B cell (primary cell): ENCODE data around the gene TMEM225. TPM values are rescaled to one million over a fixed set of nuclear protein-coding genes. Genes with fewer than 3 reads are reported as not detected.

Source experiments
- ATAC-seq: fragments of 200-7000 bp; cut with Tn5 transposase; one replicate; pipeline ENCODE4 v1.10.0; 2021; ENCODE audit warnings: low read depth, mild to moderate bottlenecking, moderate number of reproducible peaks, moderate library complexity
- CTCF ChIA-PET: fragments of 350-600 bp; sonication (Branson Sonifier 250); formaldehyde crosslinking; loops from one replicate; lab custom pipeline; 2021; ENCODE audit warnings: antibody characterized with exemption, inconsistent platforms; lab: Charles Lee
- POLR2A ChIA-PET: fragments of 350-600 bp; sonication (Branson Sonifier 250); formaldehyde crosslinking; loops from one replicate; lab custom pipeline; 2021; ENCODE audit warnings: antibody characterized with exemption; lab: Charles Lee
- DNase-seq: peaks from one replicate; pipeline ENCODE4 v3.0.0; 2013
- H2AFZ ChIP-seq: 2 replicates; pipeline ENCODE4 v1.6.1; 2012; ENCODE audit warnings: mild to moderate bottlenecking, low read depth, low read length; ENCODE audit not compliant: insufficient read depth, poor library complexity, severe bottlenecking
- H3K27ac ChIP-seq, 2 donors: 1 replicate in 1 of 2; 2 replicates in 1 of 2; pipeline ENCODE4 v1.5.1; 2012 to 2013; ENCODE audit warnings: low read length in 2 of 2, mild to moderate bottlenecking in 2 of 2, moderate library complexity in 1 of 2
- H3K27me3 ChIP-seq, 4 experiments: fragments of 200-600 bp in 1 of 4; sonication (generic) in 1 of 4; replicated peaks in 1 of 4; 1 replicate in 2 of 4; 2 replicates in 2 of 4; pipeline versions ENCODE4 v1.6.1 to v1.7.0; 2013 to 2016; ENCODE audit warnings: low read length in 3 of 4, mild to moderate bottlenecking in 2 of 4, mixed read lengths in 1 of 4, moderate library complexity in 1 of 4; ENCODE audit not compliant: insufficient read depth in 4 of 4, control insufficient read depth in 3 of 4; ENCODE audit errors: control extremely low read depth in 1 of 4
- H3K36me3 ChIP-seq, 2 experiments: replicated peaks in 1 of 2; 1 replicate in 1 of 2; 2 replicates in 1 of 2; pipeline versions ENCODE4 v1.6.1 to v1.7.1; 2013; ENCODE audit warnings: low read length in 1 of 2; ENCODE audit not compliant: insufficient read depth in 2 of 2, control insufficient read depth in 1 of 2; ENCODE audit errors: control extremely low read depth in 1 of 2, extremely low read depth in 1 of 2
- H3K4me1 ChIP-seq, 2 donors: fragments of 200-600 bp in 1 of 2; sonication (generic) in 1 of 2; 1 replicate in 1 of 2; 2 replicates in 1 of 2; pipeline versions ENCODE4 v1.5.1 to v1.6.1; 2013 to 2017; ENCODE audit warnings: low read length in 2 of 2; ENCODE audit not compliant: control insufficient read depth in 2 of 2, insufficient read depth in 2 of 2
- H3K4me2 ChIP-seq: replicated peaks from 2 replicates; pipeline ENCODE3; 2012; ENCODE audit warnings: mild to moderate bottlenecking, low read depth, low read length; ENCODE audit not compliant: poor library complexity, severe bottlenecking
- H3K4me3 ChIP-seq, 5 experiments: fragments of 200-600 bp in 1 of 5; sonication (generic) in 1 of 5; 1 replicate in 3 of 5; 2 replicates in 2 of 5; pipeline versions ENCODE4 v1.5.1 to v1.7.0; 2011 to 2016; ENCODE audit warnings: low read length in 4 of 5, mild to moderate bottlenecking in 4 of 5, low read depth in 2 of 5, control low read depth in 1 of 5, moderate library complexity in 1 of 5; ENCODE audit not compliant: insufficient read depth in 1 of 5; ENCODE audit errors: control extremely low read depth in 1 of 5, extremely low read depth in 1 of 5
- H3K79me2 ChIP-seq: fragments of 200-600 bp; sonication (generic); one replicate; pipeline ENCODE4 v1.6.0; 2016; ENCODE audit warnings: low read length; ENCODE audit not compliant: control insufficient read depth, insufficient read depth
- H3K9ac ChIP-seq: fragments of 200-600 bp; sonication (generic); 2 replicates; pipeline ENCODE4 v1.6.1; 2017; ENCODE audit warnings: mild to moderate bottlenecking, low read length, moderate library complexity
- H3K9me3 ChIP-seq, 3 donors: one replicate each; pipeline versions ENCODE4 v1.6.1 to v1.7.1; 2013; ENCODE audit warnings: low read length in 2 of 3; ENCODE audit not compliant: control insufficient read depth in 2 of 3, insufficient read depth in 1 of 3; ENCODE audit errors: control extremely low read depth in 1 of 3
- H4K20me1 ChIP-seq: 2 replicates; pipeline ENCODE4 v1.6.0; 2012; ENCODE audit warnings: mild to moderate bottlenecking, low read length; ENCODE audit not compliant: insufficient read depth, control insufficient read depth, poor library complexity, severe bottlenecking
- H3K27ac Mint-ChIP-seq: one replicate; pipeline ENCODE4 v1.8.0; 2021; ENCODE audit warnings: mixed read lengths
- H3K27me3 Mint-ChIP-seq: one replicate; pipeline ENCODE4 v1.8.0; 2021; ENCODE audit warnings: mixed read lengths
- H3K4me1 Mint-ChIP-seq: one replicate; pipeline ENCODE4 v1.8.0; 2021; ENCODE audit warnings: mixed read lengths
- H3K4me3 Mint-ChIP-seq: one replicate; pipeline ENCODE4 v1.8.0; 2021; ENCODE audit warnings: mixed read lengths
- H3K9me3 Mint-ChIP-seq: one replicate; pipeline ENCODE4 v1.8.0; 2022; ENCODE audit warnings: mixed read lengths; ENCODE audit not compliant: insufficient read depth
- EZH2 ChIP-seq: IDR thresholded peaks from 2 replicates; pipeline ENCODE4 v1.6.1; 2012; ENCODE audit warnings: borderline replicate concordance, low read depth, mild to moderate bottlenecking, moderate library complexity, low read length; ENCODE audit not compliant: insufficient read depth, poor library complexity, severe bottlenecking
- WGBS: methylation state at CpG from one replicate; pipeline ENCODE4 v1.1.5; 2013; ENCODE audit warnings: missing lambda C conversion rate; ENCODE audit not compliant: insufficient coverage; 5-methylcytosine and 5-hydroxymethylcytosine counted together
- intact Hi-C: fragments of 100-400 bp; cut with micrococcal nuclease; formaldehyde crosslinking; loops from one replicate; pipeline ENCODE4 v1.10.0; 2022
- polyA plus RNA-seq: library from polyadenylated mRNA; depleted of rRNA; stranded (reverse); fragments of >200 nt; gene quantifications from 2 replicates; pipeline ENCODE4 v1.2.3, GENCODE V29; 2012
- total RNA-seq, 2 donors: library from RNA; stranded (reverse); fragments of 120-200 nt in 1 of 2; gene quantifications; 1 replicate in 1 of 2; 2 replicates in 1 of 2; pipeline versions ENCODE4 v1.2.3 to v1.2.4, GENCODE V29; 2013 to 2022
- TF ChIP-seq, protein P1 (sequence below): fragments of 200-600 bp; IDR thresholded peaks from one replicate; pipeline ENCODE4 v1.8.0; 2022; ENCODE audit warnings: antibody characterized with exemption, mild to moderate bottlenecking

The TMEM225 gene
- total and polyA plus RNA-seq, 2 donors (not counting 1 experiment from before 2014, with no cell fraction given) = not detected

DNA sequence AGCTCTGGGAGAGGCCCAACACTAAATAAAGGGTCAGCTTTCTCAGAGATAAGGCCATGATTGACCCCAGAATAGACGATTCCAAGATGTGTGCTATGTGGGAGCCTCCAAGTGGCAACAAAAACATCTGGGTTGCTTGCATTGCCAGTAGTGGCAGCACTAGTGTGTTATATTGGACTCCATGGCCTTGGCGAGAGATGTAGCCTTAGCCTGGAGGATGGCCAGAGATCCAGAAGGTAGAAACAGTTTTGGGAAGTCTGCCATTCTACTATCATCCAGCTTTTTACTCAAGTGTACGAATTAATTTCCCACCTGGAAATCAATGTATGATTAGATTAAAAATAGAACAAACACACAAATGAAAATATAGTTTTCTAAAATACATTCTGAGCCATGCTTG lies 19.5 kb upstream of the TMEM225 start:
- POLR2A ChIA-PET = no interaction called here
- Histone ChIP-seq H3K4me2 (no peak overlapping the region), H3K27me3 (no peaks in the 10 kb centered on the region), H4K20me1 (no peaks in the 10 kb centered on the region), H3K9ac (no peak overlapping the region), H3K4me3 (no peak overlapping the region), H3K9me3 (no peaks in the 10 kb centered on the region), H3K4me1 (no peaks in the 10 kb centered on the region), H2AFZ (no peak overlapping the region), H3K27ac (no peak overlapping the region), H3K79me2 (no peaks in the 10 kb centered on the region), H3K36me3 (no peaks in the 10 kb centered on the region)
- no peak for ATAC-seq
- H3K9me3 Mint-ChIP-seq = no peaks in the 10 kb centered on the region
- H3K27me3 Mint-ChIP-seq = peaks cover 10% of the 10 kb centered on the region
- no peak overlapping the region for H3K27ac Mint-ChIP-seq
- CTCF ChIA-PET = no interaction called here
- H3K4me1 Mint-ChIP-seq = no peaks in the 10 kb centered on the region
- no peak for DNase-seq
- TF ChIP-seq EZH2 = no peak
- TF ChIP-seq, protein P1, sequence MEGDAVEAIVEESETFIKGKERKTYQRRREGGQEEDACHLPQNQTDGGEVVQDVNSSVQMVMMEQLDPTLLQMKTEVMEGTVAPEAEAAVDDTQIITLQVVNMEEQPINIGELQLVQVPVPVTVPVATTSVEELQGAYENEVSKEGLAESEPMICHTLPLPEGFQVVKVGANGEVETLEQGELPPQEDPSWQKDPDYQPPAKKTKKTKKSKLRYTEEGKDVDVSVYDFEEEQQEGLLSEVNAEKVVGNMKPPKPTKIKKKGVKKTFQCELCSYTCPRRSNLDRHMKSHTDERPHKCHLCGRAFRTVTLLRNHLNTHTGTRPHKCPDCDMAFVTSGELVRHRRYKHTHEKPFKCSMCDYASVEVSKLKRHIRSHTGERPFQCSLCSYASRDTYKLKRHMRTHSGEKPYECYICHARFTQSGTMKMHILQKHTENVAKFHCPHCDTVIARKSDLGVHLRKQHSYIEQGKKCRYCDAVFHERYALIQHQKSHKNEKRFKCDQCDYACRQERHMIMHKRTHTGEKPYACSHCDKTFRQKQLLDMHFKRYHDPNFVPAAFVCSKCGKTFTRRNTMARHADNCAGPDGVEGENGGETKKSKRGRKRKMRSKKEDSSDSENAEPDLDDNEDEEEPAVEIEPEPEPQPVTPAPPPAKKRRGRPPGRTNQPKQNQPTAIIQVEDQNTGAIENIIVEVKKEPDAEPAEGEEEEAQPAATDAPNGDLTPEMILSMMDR = no peak
- H3K4me3 Mint-ChIP-seq = no peak overlapping the region
- intact Hi-C loops = no loop called here
- 77% methylated on average over 1 of the region's 3 CpGs for WGBS

GRCh38 chr11:123903932-123904331 lies 18.5 kb upstream of the TMEM225 start:
- peaks cover 9% of the 10 kb centered on the region for H3K27me3 Mint-ChIP-seq
- no peak overlapping the region for H2AFZ ChIP-seq
- no peaks in the 10 kb centered on the region for H3K4me1 ChIP-seq
- CTCF ChIA-PET = no interaction called here
- H3K9ac ChIP-seq = no peak overlapping the region
- TF ChIP-seq EZH2 = no peak
- TF ChIP-seq, protein P1 = no peak
- DNase-seq (no peak), ATAC-seq (no peak)
- no peaks in the 10 kb centered on the region for H3K27me3 ChIP-seq
- H3K79me2 ChIP-seq = no peaks in the 10 kb centered on the region
- H3K9me3 Mint-ChIP-seq = no peaks in the 10 kb centered on the region
- no peak overlapping the region for H3K27ac Mint-ChIP-seq
- H3K4me1 Mint-ChIP-seq = no peaks in the 10 kb centered on the region
- WGBS = no CpG with 5 or more reads among the region's 2 CpGs
- no peaks in the 10 kb centered on the region for H4K20me1 ChIP-seq
- H3K36me3 ChIP-seq = no peaks in the 10 kb centered on the region
- POLR2A ChIA-PET = no interaction called here
- no peak overlapping the region for H3K4me2 ChIP-seq
- H3K4me3 Mint-ChIP-seq = no peak overlapping the region
- no peak overlapping the region for H3K27ac ChIP-seq
- no peak overlapping the region for H3K4me3 ChIP-seq
- intact Hi-C loops = no loop called here
- no peaks in the 10 kb centered on the region for H3K9me3 ChIP-seq
